ENCODE results near the gene RASGEF1C.
A peak's percentile ranks its signal among the peaks of the same experiment; 100 is the strongest.
"Not testable (repeated sequence)": the region's sequence is repeated elsewhere in the genome, so short reads cannot be mapped to it uniquely, and the experiment has no call there.

The RASGEF1C gene

GRCh38 chr5:180127682-180128670 lies 81.0 kb downstream of the RASGEF1C start:
- Histone ChIP-seq H3K27ac (ENCODE audit: low read depth, low read length) (no peak overlapping the region), H3K79me2 (ENCODE audit: insufficient read depth, low read length) (no peaks in the 10 kb centered on the region), H3K9me2 (replicated peaks; ENCODE audit: insufficient read depth, low read length) (no peaks in the 10 kb centered on the region), H3K4me2 (ENCODE audit: low read depth, low read length, poor library complexity, severe bottlenecking) (no peak overlapping the region), H3K9me3 (ENCODE audit: insufficient read depth, low read length) (no peaks in the 10 kb centered on the region), H3K27me3 (ENCODE audit: low read length) (no peaks in the 10 kb centered on the region), H4K20me1 (ENCODE audit: low read depth, low read length) (0 out of 2 replicates have a peak, but pooled peaks cover 5% of the 10 kb centered on the region), H2AFZ (ENCODE audit: low read depth, low read length, severe bottlenecking) (no peak overlapping the region), H3K9ac (ENCODE audit: low read length) (no peak overlapping the region), H3F3A (ENCODE audit: insufficient read depth) (no peaks in the 10 kb centered on the region), H3K36me3 (ENCODE audit: low read length) (no peaks in the 10 kb centered on the region), H3K4me3 (ENCODE audit: insufficient read depth, low read length, poor library complexity, severe bottlenecking) (no peak overlapping the region)
- TF ChIP-seq CTCF (IDR thresholded peaks at IDR 0.05; ENCODE audit: insufficient read depth, low read length, poor library complexity, severe bottlenecking) (no peak), EZH2phosphoT487 (conservative IDR thresholded peaks at IDR 0.05; ENCODE audit: low read length) (no peak)

- Histone ChIP-seq H3K79me2 (ENCODE audit: insufficient read depth, low read length) (no peaks in the 10 kb centered on the region), H3F3A (ENCODE audit: insufficient read depth) (no peaks in the 10 kb centered on the region), H3K9ac (ENCODE audit: low read length) (no peak overlapping the region), H3K4me2 (ENCODE audit: low read depth, low read length, poor library complexity, severe bottlenecking) (no peak overlapping the region), H3K36me3 (ENCODE audit: low read length) (no peaks in the 10 kb centered on the region), H3K9me2 (replicated peaks; ENCODE audit: insufficient read depth, low read length) (no peaks in the 10 kb centered on the region), H3K27ac (ENCODE audit: low read depth, low read length) (no peak overlapping the region), H3K9me3 (ENCODE audit: insufficient read depth, low read length) (no peaks in the 10 kb centered on the region), H3K4me3 (ENCODE audit: insufficient read depth, low read length, poor library complexity, severe bottlenecking) (no peak overlapping the region), H2AFZ (ENCODE audit: low read depth, low read length, severe bottlenecking) (no peak overlapping the region), H3K27me3 (ENCODE audit: low read length) (no peaks in the 10 kb centered on the region), H4K20me1 (ENCODE audit: low read depth, low read length) (0 out of 2 replicates have a peak, but pooled peaks cover 5% of the 10 kb centered on the region)
- TF ChIP-seq EZH2phosphoT487 (conservative IDR thresholded peaks at IDR 0.05; ENCODE audit: low read length) (no peak), CTCF (IDR thresholded peaks at IDR 0.05; ENCODE audit: insufficient read depth, low read length, poor library complexity, severe bottlenecking) (peak; percentile 66)
Measured at GRCh38 chr5:180126716-180127681, 82.0 kb downstream of the RASGEF1C start.

- H3K4me2 ChIP-seq (ENCODE audit: low read depth, low read length, poor library complexity, severe bottlenecking), result not testable (repeated sequence)
Measured at GRCh38 chr5:180126156-180126555, 82.9 kb downstream of the RASGEF1C start.

GRCh38 chr5:180124662-180125061 lies 84.3 kb downstream of the RASGEF1C start:
- not testable (repeated sequence) for H3K27me3 ChIP-seq (ENCODE audit: low read length); H3K4me2 ChIP-seq (ENCODE audit: low read depth, low read length, poor library complexity, severe bottlenecking); H3K36me3 ChIP-seq (ENCODE audit: low read length); H3K9me2 ChIP-seq (replicated peaks; ENCODE audit: insufficient read depth, low read length); H2AFZ ChIP-seq (ENCODE audit: low read depth, low read length, severe bottlenecking); H3K79me2 ChIP-seq (ENCODE audit: insufficient read depth, low read length); H4K20me1 ChIP-seq (ENCODE audit: low read depth, low read length); H3K4me3 ChIP-seq (ENCODE audit: insufficient read depth, low read length, poor library complexity, severe bottlenecking); H3F3A ChIP-seq (ENCODE audit: insufficient read depth); H3K27ac ChIP-seq (ENCODE audit: low read depth, low read length); H3K9ac ChIP-seq (ENCODE audit: low read length); H3K9me3 ChIP-seq (ENCODE audit: insufficient read depth, low read length)

More at GRCh38 chr5:180126156-180126555, 82.9 kb downstream of the RASGEF1C start:
- H3K4me3 ChIP-seq (ENCODE audit: insufficient read depth, low read length, poor library complexity, severe bottlenecking); H3F3A ChIP-seq (ENCODE audit: insufficient read depth); H3K9me2 ChIP-seq (replicated peaks; ENCODE audit: insufficient read depth, low read length); H3K9me3 ChIP-seq (ENCODE audit: insufficient read depth, low read length); H3K79me2 ChIP-seq (ENCODE audit: insufficient read depth, low read length); H3K36me3 ChIP-seq (ENCODE audit: low read length); H3K9ac ChIP-seq (ENCODE audit: low read length); H3K27ac ChIP-seq (ENCODE audit: low read depth, low read length); H4K20me1 ChIP-seq (ENCODE audit: low read depth, low read length); H3K27me3 ChIP-seq (ENCODE audit: low read length); H2AFZ ChIP-seq (ENCODE audit: low read depth, low read length, severe bottlenecking): not testable (repeated sequence)
